Renal pelvis (tissue), 4 donors: ENCODE measurements around the gene ANKRD6. TPM values are rescaled to one million over a fixed set of nuclear protein-coding genes. Genes with fewer than 3 reads are reported as not detected.
"Not testable (repeated sequence)": the region's sequence is repeated elsewhere in the genome, so short reads cannot be mapped to it uniquely, and the experiment has no call there.

Experiments
- DNase-seq: peaks from one replicate; pipeline ENCODE4 v3.0.0-alpha.2; 2013
- polyA plus RNA-seq, 3 donors: library from polyadenylated mRNA; unstranded; fragments of 120-200 nt; gene quantifications; one replicate each; pipeline ENCODE4 v1.2.1, GENCODE V29; 2013; ENCODE audit not compliant: insufficient read length in 3 of 3

ANKRD6 gene
- polyA plus RNA-seq, 3 donors, result 24.4 to 38.0 (median 35.9) TPM

DNA sequence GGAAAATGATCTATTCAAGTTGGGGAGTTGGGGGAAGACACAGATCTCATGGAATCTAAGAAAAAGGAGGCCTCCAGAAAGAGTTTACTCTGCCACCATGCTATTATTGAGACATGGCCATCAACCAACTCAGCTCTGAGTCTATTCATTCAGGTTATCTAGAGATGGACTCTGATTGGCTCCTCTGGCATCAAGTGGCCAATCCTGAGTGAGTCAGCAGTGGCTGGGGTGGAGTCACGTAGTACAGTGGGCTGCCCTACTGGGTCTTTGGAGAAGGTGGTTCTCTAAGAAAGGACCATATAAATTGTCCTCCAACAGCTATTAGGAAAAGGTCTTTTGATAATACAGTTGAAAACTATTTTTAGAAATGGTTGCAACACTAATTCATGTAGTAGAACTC, 163.5 kb downstream of the ANKRD6 start:
- no peak for DNase-seq

DNA sequence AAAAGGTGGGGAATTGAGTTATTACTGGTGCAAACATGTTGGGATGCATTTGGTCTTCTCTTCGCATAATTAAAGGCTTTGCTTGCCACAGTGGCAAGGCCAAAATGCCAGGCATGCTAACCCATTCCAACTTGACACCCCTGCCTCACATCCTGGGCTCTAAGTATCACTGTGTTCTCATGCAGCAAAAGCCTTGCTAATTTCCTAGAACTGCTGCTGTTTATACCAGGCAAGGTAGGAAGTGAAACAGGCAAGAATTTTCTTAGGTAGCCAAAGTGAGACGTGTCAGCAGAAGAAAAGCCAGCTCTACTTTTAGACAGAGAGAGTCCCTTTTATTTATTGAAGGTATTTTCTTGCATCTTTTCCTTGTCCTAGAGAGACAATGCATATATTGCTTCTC, 164.4 kb downstream of the ANKRD6 start:
- no peak for DNase-seq

DNA sequence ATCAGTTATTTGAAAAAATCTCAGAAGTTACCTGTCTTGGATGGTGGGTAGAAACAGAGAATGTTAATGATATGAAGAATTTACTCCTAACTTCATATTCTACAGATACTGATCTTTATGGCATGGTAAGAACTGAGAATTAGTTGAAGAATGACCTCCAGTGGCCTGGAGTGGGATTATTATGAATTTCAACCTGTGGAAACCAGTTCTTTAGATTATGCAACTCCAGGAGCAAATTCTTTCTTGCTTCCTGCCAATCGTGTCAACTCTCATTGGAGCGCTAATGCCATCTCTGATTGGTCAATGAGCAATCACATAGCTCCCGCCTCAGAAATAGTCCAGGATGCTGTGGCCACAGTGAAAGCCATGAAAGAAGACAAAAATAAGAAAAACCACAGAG, 165.0 kb downstream of the ANKRD6 start:
- no peak for DNase-seq

DNA sequence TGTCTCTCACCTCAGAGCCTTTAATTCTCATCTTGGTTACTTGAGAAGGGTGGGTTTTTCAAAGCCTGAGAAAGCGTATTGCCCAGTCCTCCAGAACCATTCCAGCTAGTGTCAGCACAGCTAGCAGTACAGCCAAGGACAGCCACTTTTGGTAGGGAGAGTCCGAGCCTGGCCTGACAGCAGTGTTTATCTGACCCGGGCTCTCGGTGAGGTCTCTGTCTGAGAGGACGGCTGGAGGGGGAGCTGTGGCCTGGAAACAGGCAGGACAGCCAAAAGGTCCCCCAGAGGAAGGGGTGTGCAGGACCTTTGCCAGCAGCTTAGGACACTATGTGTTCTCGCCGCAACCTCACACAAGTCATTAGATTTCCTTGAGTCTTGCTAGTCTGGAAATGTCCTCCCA, 166.8 kb downstream of the ANKRD6 start:
- no peak for DNase-seq

DNA sequence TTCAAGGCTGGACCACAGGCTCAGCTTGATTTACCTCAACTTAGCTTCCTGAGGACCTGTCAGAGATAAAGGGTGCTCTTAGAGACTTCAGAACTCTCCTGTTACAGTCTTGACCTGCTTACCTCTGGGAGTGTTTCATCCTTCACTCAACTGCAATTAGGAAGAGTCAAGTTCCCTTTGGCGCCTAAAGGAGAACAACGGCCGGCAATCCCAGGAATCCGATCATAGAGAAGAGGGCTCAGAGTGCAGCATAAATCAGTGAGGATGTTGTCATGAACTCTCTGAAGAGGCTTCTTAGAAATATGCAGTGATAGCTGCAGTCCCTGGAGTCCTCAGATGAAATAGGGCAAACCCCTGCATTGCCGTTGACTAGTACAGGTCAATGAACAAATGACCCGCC, 169.2 kb downstream of the ANKRD6 start:
- peak; percentile 79 for DNase-seq

DNA sequence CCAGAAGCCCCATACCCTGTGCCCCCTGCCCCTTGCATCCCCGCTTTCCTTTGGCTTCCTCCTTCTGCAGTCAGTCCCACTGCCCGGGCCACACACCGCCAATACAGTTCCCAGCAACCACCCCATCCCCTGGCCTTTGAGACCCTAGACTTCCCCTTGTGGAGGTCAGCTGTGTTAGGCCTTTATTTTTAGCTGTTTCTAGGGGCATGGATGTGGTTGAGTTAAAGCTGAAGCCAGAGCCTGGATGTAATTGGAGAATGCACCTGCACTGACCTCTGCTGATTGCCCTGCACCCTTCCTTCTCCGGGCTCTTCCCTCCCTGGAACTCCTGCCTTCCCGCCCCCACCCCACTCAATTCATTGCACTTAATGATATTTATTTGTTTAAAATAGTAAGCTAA, 171.7 kb downstream of the ANKRD6 start:
- no peak for DNase-seq

DNA sequence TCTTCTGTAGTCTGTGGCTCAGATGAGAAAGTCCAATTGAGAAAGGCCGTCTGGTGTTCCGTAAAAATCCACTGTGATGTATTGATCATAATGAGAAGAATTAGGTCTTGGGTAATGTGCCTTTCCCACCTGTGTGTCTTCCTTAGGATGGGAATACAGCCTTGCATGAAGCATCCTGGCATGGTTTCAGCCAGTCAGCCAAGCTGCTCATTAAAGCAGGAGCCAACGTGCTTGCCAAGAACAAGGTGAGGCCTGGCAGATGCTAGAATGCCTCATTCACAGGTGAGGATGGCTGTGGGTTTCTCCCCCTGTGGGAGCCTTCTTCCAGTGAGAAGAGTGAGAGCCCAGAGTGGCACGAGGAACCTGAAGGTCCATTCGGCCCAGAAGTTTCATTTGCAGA, 172.9 kb downstream of the ANKRD6 start:
- no peak for DNase-seq

DNA sequence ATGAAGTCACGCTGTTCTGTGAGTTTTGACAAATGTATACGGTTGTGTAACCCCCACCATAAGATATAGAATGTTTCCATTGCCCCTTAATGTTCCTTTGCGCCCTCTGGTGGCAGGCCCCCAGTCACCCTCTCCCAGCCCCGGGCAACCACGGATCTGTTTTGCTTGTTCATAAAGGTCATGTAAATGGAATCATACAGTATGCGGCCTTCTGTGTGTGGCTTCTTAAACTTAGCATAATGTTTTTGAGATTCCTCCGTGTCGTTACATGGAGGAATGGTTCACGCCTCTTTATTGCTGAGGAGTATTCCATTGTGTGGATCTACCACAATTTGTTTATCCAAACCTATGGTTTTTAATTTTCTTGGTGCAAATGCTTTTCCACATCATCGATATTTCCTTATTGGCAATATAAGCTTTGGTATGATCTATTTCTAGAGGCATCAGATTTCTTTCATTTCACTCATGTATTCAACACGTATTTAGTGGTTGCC, 177.2 kb downstream of the ANKRD6 start:
- DNase-seq, result no peak

DNA sequence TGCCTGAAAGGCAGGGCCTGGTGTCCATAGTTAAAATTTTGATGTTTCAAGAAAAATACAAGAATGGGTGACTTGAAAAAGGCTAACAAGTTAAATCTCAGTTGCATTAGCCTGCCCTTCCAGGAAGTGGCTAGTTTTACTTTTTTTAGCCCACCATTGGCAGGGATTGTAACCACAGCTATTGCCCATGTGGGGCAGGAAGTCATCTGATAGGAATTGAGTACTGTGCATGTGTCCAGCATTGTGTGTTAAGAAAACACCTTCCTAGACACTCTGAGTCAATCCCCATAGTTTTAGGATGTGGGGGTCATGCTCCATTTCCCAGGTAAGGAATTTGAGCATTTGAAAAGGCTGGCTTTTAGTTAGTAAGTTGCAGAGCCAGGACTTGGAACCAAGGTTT, 178.7 kb downstream of the ANKRD6 start:
- DNase-seq, result no peak

DNA sequence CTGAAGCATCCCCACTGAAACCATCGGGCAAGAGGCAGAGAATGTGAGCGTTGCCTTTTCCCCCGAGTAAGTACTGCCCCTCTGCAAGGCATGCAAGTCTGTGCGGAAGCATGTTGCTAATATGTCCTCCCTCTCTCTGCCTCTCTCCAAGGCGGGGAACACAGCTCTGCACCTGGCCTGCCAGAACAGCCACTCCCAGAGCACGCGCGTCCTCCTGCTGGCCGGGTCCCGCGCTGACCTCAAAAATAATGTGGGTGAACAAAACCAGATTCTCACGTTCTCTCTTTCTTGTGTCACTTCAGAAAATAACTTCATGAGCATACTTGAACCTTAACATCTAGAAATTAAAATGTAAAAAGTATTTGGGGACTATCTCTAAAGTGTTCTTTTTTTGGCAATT, 179.2 kb downstream of the ANKRD6 start:
- DNase-seq, result no peak

DNA sequence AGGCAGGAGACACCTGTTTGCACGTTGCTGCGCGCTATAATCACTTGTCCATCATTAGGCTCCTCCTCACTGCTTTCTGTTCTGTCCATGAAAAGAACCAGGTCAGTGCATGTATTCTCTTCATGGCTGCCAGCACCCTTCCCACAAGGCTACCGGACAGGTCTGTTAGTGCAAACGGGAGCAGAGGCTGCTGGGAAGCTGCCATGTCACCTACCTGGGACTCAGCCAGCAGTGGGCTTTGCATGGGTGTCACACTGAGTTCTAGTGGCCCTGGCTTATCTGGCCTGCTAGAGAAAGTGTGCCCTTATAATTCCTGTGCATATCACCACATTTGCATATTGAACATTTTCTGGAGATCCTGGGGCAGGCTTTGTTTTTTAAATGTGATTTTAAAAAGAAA, 180.8 kb downstream of the ANKRD6 start:
- DNase-seq, result no peak

DNA sequence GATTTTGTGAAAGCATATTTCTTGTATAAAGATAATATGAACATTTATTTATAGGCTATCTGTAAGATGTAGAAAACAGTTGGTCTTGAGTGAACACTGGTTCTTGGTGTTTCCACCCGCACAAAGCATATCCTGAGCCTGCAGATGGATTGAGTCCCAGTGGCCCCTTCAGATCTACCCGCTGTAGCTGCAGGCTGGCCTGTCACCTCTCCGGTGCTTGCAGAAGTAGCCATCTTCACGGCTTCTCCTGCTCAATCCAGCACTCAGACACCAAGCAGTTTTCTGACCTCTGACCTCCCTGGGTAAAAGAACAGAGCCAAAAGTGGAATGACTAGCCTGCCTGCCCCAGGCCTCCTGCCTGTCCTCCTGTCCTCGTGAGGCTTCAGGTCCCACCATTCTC, 182.9 kb downstream of the ANKRD6 start:
- DNase-seq, result no peak

DNA sequence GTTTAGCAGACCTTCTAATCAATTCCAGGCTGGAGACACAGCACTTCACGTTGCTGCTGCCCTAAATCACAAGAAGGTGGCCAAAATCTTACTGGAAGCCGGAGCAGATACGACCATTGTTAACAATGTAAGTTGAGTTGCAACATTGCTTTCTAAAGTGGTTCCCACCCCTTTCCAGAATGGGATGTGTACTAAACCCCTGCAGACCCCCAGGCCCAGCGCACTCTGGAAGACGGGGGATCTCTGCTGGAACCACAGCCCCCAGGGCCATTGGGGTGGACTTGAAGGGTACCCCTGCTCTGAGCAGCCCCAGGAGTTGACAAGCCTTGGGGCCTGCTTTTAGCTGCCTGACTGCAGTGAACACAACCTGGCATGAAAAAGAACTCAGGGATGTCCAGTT, 183.6 kb downstream of the ANKRD6 start:
- DNase-seq, result no peak

DNA sequence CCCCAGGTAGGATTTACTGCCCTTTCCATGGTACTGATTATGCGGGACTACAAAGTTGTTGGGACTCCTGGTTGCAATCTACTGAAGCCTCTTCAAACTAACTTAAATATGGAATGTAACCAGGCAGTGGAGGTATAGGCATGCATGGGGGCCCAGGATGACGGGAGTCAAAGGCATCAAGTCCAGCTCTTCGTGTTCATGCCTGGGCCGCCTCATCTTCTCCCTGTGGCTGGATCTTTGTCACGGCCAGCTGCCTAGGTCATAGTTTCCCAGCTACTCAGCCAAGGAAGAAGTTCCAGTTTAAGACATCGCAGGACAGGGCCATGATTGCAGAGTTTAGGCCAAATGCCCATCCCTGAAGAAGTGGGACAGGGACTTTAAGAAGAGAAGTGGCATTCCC, 185.1 kb downstream of the ANKRD6 start:
- no peak for DNase-seq

DNA sequence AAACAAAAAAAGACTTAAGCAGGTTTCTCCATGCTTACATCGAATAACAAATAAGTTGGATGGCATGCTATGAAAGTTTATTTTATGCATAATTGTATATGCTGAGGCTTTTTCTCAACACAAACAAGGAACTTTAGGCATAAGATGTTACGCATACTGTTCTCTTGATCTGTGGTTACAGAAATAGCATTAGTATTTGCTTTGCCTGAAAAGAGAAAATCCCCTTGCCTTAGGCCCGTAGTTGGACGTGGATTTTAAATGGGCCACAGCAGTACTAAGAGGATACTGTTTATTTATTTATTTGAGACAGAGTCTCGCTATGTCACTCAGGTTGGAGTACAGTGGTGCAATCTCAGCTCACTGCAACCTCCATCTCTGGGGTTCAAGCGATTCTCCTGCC, 186.6 kb downstream of the ANKRD6 start:
- DNase-seq, result no peak

DNA sequence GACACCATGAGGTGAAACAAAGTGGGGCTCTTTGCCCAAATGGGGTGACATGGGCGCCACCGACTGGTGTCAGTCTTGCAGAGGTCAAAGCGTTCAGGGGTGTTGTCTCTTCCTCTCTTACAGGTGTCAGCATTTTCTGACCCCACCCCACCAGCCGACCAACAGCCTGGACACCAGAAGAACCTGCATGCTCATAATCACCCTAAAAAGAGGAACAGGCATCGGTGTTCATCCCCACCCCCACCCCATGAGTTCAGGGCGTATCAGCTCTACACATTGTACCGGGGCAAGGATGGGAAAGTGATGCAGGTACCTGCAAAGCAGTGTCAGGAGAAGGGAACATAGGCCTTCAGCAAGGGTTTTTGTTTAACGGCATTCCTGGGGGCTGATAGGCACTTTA, 190.8 kb downstream of the ANKRD6 start:
- DNase-seq, result no peak

DNA sequence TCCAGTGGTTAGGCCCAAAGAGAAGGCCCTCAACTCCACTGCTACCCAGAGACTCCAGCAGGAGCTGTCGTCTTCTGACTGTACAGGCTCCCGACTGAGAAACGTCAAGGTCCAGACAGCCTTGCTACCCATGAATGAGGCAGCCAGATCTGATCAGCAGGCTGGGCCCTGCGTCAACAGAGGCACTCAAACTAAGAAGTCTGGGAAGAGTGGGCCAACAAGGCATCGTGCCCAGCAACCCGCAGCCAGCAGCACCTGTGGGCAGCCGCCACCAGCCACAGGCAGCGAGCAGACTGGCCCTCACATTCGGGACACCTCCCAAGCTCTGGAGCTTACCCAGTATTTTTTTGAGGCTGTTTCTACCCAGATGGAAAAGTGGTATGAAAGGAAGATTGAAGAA, 197.5 kb downstream of the ANKRD6 start:
- no peak for DNase-seq

DNA sequence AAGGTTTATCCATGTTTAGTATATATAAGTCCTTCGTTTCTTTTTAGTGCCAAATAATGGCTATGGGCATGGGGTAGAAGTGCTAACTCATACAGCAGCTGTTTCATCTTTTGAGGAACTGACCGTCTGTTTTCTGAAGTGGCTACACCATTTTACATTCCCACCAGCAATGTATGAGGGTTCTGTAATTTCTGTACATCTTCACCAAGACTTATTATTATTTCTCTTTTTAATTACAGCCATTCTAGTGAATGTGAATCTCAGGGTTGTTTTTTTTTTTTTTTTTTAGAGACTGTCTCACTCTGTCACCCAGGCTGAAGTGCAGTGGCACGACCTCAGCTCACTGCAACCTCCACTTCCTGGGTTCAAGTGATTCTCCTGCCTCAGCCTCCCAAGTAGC, 203.5 kb downstream of the ANKRD6 start:
- DNase-seq, result not testable (repeated sequence)

DNA sequence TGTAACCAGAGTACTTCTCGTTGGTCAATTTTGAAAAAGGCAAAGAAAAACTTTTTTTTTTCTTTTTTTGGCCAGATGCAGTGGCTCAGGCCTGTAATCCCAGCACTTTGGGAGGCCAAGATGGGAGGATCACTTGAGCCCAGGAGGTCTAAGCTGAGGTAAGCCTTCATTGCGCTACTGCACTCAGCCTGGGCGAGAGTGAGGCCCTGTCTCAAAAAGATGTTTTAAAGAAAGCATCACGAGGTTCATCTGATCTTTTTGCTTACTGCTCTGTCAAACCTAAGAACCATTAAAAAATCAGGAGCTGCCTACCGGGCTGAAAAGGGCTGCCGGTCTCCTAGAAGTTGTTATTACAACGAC, 205.0 kb downstream of the ANKRD6 start:
- no peak for DNase-seq

DNA sequence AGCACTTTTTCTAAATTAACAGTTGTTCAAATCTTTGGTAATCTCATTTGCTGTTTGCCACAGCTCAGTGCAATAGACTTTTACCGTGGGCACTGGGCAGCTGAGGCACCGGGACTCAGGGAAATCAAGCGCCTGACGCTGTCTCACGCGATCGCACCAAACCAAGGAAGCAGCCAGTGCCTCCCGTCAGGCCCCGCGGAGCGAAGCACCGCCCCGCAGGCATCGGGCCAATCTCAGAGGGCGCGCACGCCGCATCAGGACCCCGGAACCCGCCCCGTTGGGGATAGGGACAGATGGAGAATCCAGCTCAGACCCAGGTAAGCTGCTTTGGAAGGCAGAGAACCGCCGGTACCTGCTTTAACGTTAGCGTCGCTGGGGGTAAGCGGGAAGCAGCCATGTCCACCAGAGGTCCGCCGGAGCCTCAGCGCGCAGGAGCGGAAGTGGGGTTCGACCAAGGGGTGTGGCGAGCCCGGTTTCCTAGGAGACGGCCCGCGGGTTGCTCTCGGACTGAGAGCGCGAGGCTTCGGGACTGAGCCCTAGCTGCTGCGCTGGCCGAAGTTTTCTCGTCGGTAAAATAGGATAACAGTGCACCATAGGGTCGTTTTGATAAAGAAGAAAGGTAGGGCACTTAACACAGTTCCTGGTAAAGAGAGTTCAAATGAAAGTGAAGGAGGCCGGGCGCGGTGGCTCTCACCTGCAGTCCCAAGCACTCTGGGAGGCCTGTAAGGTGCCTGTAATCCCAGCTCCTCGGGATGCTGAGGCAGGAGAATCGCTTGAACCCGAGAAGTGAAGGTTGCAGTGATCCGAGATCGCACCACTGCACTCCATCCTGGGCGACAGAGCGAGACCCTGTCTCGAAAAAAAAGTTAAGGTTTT, 205.6 kb downstream of the ANKRD6 start, which contains the start of gene LYRM2:
Gene LYRM2, minus strand, starts transcription at position 428 of the 876 bp plus-strand sequence. Its CDS starts 31 bp downstream, at position 397.
- peak; percentile 92 for DNase-seq

DNA sequence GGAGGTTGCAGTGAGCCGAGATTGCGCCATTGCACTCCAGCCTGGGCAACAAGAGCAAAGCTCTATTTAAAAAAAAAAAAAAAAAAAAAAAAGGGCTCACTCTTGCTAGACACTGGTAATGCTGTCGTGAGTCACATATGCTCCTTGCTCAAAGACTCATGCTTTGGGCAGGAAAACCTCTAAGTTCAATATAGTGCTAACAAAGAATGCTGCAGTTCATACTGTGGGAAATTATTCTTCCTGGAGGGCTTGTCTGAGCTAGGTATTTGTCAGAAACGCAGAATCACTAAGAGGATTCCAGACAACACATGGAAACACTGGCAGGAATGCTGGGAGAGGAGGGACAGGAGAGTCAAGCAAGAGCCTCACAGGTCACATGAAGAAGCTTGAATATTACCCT, 207.9 kb downstream of the ANKRD6 start:
- no peak for DNase-seq

DNA sequence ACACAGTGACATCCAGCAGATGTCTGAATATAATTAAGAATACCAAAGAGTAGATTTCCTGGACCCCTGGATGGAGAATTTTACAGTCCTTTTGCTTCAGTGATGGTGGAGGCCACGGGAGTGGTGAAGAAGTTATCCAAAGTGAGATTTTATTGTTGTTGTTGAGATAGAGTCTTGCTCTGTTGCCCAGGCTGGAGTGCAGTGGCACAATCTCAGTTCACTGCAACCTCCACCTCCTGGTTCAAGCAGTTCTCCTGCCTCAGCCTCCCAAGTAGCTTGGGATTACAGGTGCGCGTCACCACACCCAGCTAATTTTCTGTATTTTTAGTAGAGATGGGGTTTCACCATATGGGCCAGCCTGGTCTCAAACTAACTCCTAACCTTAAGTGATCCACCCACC, 208.6 kb downstream of the ANKRD6 start:
- DNase-seq, result not testable (repeated sequence)

DNA sequence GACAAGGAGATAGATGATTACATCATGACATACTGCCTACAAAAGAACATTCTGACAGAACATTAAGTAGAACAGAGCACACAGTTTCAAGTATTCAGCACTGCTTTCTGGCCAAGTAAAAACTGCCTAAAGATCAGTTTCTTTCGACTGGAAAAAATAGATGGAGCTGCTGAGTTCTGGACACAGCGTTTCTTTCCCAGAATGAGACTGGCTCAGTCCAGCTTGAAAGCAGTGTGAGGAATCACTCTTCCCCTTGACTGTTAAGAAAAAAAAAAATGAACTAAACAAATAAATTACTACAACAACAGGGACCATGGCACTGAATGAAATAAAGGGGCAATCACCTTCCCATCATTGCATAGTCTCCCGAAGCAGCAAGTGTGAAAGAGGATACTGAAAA, 210.0 kb downstream of the ANKRD6 start:
- DNase-seq, result no peak

DNA sequence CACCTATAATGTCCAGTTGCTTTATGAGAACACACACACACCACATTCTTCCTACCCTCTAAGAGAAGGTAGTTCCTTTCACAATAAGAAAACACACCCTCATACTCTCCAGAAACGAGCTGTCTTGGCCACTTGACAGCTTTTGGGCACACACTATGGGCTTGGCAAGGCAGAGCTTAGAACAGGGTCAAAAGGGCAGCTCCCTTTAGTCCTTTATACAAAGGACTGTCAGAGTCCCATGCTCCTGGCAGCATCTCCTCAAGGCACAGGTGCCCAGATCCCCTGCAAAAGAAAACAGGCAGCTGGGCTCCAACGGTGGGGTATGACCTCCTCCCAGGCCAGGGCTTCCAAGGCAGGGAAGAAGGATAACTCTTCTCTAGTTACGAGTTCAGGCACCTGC, 210.5 kb downstream of the ANKRD6 start:
- no peak for DNase-seq
